Measurements from ENCODE around the gene PWWP2B. TPM values are rescaled to one million over a fixed set of nuclear protein-coding genes. Genes with fewer than 3 reads are reported as not detected.

The PWWP2B gene
- total RNA-seq, 1 donor from 2014 or later, result 24.4 TPM

DNA sequence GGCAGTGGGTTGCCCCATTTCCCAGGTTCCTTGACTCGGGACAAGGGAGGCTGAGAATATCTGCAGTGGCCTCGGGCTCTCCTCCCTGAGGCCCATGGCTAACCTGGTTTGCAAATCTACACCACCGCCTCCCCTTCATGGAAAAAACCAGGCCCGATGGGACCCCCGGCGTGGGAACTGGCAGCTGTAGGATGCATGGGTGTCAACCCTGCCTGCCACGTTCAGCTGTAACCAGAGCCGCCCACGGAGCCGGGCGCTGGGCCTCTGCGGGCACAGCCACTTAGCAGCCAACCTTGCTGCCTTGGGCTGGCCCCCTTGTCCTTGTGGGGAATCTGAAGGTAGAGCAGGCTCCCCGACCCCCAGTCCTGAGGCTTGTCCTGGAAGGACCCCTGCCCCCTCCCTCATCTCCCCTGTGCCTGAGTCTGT, 1.6 kb downstream of the PWWP2B start:
- Histone ChIP-seq H3K27ac (no peak overlapping the region), H3K4me1 (peaks cover 3 to 26% of the 10 kb centered on the region in 2 donors), H3K27me3 (no peaks in the 10 kb centered on the region), H3K9me3 (no peaks in the 10 kb centered on the region), H3K36me3 (no peaks in the 10 kb centered on the region), H3K4me3 (peak overlapping the region; percentile 80 to 99)
- TF ChIP-seq, protein P1, sequence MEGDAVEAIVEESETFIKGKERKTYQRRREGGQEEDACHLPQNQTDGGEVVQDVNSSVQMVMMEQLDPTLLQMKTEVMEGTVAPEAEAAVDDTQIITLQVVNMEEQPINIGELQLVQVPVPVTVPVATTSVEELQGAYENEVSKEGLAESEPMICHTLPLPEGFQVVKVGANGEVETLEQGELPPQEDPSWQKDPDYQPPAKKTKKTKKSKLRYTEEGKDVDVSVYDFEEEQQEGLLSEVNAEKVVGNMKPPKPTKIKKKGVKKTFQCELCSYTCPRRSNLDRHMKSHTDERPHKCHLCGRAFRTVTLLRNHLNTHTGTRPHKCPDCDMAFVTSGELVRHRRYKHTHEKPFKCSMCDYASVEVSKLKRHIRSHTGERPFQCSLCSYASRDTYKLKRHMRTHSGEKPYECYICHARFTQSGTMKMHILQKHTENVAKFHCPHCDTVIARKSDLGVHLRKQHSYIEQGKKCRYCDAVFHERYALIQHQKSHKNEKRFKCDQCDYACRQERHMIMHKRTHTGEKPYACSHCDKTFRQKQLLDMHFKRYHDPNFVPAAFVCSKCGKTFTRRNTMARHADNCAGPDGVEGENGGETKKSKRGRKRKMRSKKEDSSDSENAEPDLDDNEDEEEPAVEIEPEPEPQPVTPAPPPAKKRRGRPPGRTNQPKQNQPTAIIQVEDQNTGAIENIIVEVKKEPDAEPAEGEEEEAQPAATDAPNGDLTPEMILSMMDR (IDR thresholded peaks at IDR 0.05), result no peak
- intact Hi-C loops (cut with DNase I), result loop anchor here (5.0 kb wide), 2 partner anchors 66 to 139 kb away; partner anchors contain the start of genes INPP5A and LRRC27
- no peak for DNase-seq (ENCODE audit: low spot score in 2 of 2)

DNA sequence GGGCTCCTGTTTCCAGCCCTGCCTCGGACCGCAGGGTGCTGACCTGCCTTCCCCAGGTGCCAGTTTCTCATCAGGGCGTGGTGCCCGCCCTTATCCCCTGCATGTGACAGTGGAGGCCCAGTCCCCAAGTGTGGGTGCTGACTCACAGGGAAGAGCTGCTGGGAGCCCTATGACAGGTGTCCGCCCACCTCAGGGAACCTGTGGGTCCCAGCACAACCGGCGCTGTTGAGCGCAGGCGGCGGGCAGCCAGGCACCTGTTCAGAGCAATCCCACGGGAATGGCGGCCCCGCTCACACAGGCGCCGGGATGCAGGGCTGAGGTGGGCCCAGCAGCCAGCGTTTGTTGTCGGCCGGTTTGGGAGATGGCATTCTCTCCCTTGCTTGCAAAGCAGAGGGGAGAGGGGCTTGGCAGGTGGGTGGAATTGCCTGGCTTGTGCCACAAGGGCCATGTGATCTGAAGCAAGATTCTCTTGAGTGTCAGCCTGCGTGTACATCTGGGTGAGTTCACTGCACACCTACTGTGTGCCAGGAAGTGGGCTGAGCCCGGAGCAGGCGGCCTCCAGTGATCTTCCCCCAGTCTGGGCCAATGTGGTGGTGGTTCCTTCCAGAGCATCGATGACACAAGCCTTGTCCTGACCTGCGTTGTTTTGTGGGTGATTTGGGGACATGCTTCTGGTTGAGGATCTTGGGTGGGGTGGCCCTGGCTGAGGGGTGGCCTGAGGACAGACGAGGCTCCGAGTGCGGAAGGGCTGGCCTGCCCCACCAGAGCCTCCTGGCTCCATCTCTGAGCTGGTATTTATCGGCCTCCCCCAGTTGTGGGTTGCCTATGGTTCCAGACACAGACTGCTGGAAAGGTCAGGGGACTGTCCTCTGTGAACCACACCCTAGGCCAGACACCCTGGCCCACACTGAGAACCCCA, 2.4 kb downstream of the PWWP2B start:
- no peak for DNase-seq (ENCODE audit: low spot score in 2 of 2)
- Histone ChIP-seq H3K4me1 (peaks cover 3 to 26% of the 10 kb centered on the region in 2 donors), H3K4me3 (no peak overlapping the region), H3K9me3 (no peaks in the 10 kb centered on the region), H3K36me3 (no peaks in the 10 kb centered on the region), H3K27ac (no peak overlapping the region), H3K27me3 (no peaks in the 10 kb centered on the region)
- intact Hi-C loops (cut with DNase I), result loop anchor here (5.0 kb wide), 2 partner anchors 67 to 138 kb away; partner anchors contain the start of genes INPP5A and LRRC27
- TF ChIP-seq, protein P1 (IDR thresholded peaks at IDR 0.05), result no peak

DNA sequence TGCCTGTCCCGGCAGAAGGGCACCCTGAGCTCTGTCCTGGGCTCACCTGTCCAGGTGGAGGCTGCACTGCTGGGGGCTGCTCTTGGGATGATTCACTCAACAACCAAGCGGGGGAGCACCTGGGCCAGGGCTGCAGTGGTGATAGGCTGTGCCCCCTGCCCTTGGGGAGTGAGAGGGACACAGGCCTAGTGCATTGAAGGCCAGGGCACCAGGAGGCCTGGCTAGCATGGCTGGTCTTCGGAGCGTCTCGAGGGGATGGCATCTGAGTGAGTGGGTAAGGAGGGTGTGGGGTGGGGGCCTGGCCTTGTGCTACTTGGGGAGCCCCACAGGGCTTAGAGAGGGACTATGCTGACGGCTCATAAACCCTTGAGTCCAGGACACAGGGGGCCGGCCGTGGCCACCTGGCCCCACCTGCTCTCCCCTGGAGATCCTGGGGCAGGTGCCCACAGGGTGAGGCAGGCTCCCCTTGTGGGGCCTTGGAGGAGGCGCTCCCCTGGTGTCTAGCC, 3.1 kb downstream of the PWWP2B start:
- no peak for DNase-seq (ENCODE audit: low spot score in 2 of 2)
- Histone ChIP-seq H3K27ac (no peak overlapping the region), H3K9me3 (no peaks in the 10 kb centered on the region), H3K4me1 (peaks cover 3 to 26% of the 10 kb centered on the region in 2 donors), H3K27me3 (no peaks in the 10 kb centered on the region), H3K4me3 (no peak overlapping the region), H3K36me3 (peaks cover 3 to 4% of the 10 kb centered on the region in 2 donors)
- TF ChIP-seq, protein P1 (IDR thresholded peaks at IDR 0.05), result no peak
- intact Hi-C loops (cut with DNase I), result no loop called here

DNA sequence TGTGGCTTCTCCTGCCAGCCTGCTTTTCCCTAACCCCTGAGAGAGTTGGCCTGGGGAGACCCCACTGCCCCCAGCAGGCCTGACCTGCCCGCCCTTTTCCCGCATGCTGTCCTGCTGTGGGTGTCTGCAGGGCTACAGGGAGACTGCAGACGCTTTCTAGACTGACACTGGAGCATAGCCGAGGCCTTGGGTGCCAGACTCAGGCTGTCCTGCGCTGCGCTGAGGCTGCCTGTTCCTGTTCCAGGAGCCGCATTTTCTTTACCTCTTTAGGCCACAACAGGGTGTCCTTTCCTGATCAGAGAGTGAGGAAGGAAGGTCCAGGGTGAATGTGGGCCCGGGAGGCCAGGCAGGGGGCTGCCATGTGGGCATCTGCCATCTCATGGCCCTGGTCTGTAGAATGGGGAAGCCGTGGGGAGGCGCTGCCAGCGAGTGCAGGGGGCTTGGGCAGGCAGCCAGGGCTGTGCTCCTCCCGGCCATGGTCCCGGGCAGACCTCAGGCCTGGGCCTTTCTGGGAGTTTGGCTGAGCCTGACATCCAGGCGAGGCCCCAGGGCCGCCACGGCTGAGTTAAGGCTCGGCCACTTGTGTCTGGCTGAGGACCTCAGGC, 3.6 kb downstream of the PWWP2B start:
- H3K27me3 ChIP-seq, result no peaks in the 10 kb centered on the region
- no peaks in the 10 kb centered on the region for H3K9me3 ChIP-seq
- H3K4me1 ChIP-seq, result peaks cover 3 to 25% of the 10 kb centered on the region in 2 donors
- TF ChIP-seq, protein P1 (IDR thresholded peaks at IDR 0.05), result no peak
- H3K27ac ChIP-seq, result no peak overlapping the region
- no peak for DNase-seq (ENCODE audit: low spot score in 2 of 2)
- peaks cover 9 to 10% of the 10 kb centered on the region in 2 donors for H3K36me3 ChIP-seq
- intact Hi-C loops (cut with DNase I), result no loop called here
- H3K4me3 ChIP-seq, result no peak overlapping the region

DNA sequence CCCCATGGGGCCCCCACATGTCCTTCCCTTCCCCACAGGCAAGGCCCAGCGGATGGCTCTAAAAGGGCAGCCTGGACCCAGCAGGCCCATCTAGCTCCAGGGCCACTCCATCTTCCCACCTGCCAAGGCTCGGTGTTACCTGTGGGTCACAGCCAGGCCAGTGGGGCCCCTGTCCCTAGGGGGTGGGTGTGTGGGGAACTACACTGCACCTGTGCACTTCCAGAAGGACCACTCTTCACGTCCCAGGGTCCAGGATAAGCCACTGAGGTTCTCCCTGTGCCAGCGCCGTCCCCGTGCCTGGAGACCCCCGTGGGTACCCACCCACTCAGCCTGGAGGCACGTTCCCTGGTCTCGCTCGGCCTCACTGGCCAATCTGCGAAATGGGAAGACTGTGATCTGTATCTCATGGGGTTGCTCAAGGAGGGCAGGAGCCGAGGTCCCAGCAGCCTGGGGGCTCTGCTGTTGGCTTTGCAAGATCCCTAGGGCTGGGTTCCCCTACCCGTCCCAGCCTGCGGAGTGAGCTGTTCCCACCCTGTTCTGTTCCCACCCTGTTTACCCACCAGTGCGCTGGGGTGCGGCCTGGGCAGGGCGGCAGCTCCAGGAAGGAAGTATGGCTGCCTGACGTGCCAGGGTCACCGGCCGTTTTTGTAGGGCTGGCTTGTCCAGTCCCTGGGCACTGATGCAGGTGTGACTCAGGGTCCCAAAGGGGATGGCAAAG, 4.6 kb downstream of the PWWP2B start:
- no peak for DNase-seq (ENCODE audit: low spot score in 2 of 2)
- TF ChIP-seq, protein P1 (IDR thresholded peaks at IDR 0.05), result no peak
- intact Hi-C loops (cut with DNase I), result no loop called here
- Histone ChIP-seq H3K9me3 (no peaks in the 10 kb centered on the region), H3K4me1 (peaks cover 0 to 19% of the 10 kb centered on the region in 2 donors), H3K27ac (no peak overlapping the region), H3K36me3 (peaks cover 16 to 19% of the 10 kb centered on the region in 2 donors), H3K4me3 (no peak overlapping the region), H3K27me3 (no peaks in the 10 kb centered on the region)

Data from ascending aorta (tissue), 2 donors.